C4-2B (cell line): ENCODE measurements around the gene PPP1R13B.

ENCODE experiments used
- ZFX ChIP-seq: fragments of 450-650 bp; IDR thresholded peaks from 2 replicates; pipeline ENCODE4 v1.6.1; 2017
- TF ChIP-seq, protein P1 (sequence below): fragments of 450-650 bp; conservative IDR thresholded peaks from 2 replicates; pipeline ENCODE4 v1.5.1; 2017; ENCODE audit warnings: mild to moderate bottlenecking

DNA sequence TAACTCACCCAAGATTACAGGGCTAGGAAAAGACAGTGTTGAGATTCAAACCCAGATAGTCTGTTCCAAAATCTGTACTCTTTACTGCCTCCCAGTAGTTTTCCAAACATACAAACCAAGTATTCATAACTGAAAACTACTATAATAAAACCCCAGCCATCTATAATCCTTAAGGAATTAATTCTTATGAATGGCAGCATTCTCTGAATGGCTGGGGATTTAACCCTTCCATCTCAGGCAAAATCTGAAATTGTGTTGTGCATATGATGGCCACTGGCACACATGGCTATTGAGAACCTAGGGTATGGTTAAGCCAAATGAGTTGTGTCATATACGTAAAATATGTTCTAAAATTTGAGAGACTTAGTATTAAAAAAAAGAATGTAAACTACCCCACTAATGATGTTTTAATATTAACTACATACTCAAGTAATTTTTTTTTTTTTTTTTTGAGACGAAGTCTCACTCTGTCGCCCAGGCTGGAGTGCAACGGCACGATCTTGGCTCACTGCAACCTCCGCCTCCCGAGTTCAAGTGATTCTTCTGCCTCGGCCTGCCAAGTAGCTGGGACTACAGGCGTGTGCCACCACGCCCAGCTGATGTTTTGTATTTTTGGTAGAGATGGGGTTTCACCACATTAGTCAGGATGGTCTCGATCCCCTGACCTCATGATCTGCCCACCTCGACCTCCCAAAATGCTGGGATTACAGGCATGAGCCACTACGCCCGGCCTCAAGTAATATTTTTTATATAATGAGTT, 16.7 kb downstream of the PPP1R13B start:
- TF ChIP-seq, protein P1, sequence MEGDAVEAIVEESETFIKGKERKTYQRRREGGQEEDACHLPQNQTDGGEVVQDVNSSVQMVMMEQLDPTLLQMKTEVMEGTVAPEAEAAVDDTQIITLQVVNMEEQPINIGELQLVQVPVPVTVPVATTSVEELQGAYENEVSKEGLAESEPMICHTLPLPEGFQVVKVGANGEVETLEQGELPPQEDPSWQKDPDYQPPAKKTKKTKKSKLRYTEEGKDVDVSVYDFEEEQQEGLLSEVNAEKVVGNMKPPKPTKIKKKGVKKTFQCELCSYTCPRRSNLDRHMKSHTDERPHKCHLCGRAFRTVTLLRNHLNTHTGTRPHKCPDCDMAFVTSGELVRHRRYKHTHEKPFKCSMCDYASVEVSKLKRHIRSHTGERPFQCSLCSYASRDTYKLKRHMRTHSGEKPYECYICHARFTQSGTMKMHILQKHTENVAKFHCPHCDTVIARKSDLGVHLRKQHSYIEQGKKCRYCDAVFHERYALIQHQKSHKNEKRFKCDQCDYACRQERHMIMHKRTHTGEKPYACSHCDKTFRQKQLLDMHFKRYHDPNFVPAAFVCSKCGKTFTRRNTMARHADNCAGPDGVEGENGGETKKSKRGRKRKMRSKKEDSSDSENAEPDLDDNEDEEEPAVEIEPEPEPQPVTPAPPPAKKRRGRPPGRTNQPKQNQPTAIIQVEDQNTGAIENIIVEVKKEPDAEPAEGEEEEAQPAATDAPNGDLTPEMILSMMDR: no peak
- TF ChIP-seq ZFX: no peak
